CD14-positive monocyte (primary cell): ENCODE measurements around the gene SLC38A2. TPM values are rescaled to one million over a fixed set of nuclear protein-coding genes. Genes with fewer than 3 reads are reported as not detected.

Experiments used
- DNase-seq, 3 donors: peaks; one replicate each; pipeline ENCODE4 v3.0.0-alpha.2; 2011 to 2022
- H2AFZ ChIP-seq: 2 replicates; pipeline ENCODE4 v1.6.0; 2012; ENCODE audit warnings: mild to moderate bottlenecking, low read depth, low read length, inconsistent platforms; ENCODE audit not compliant: insufficient read depth, poor library complexity, severe bottlenecking
- H3K27ac ChIP-seq, 2 donors: 1 replicate in 1 of 2; 2 replicates in 1 of 2; pipeline ENCODE4 v1.5.1; 2012 to 2013; ENCODE audit warnings: low read length in 2 of 2, control low read depth in 1 of 2, inconsistent platforms in 1 of 2, low read depth in 1 of 2, mild to moderate bottlenecking in 1 of 2
- H3K27me3 ChIP-seq, 2 donors: one replicate each; pipeline versions ENCODE4 v1.6.0 to v1.6.1; 2011 to 2013; ENCODE audit warnings: low read length in 2 of 2; ENCODE audit not compliant: control insufficient read depth in 2 of 2, insufficient read depth in 2 of 2
- H3K36me3 ChIP-seq, 2 donors: replicated peaks in 1 of 2; 1 replicate in 1 of 2; 2 replicates in 1 of 2; pipeline versions ENCODE4 v1.5.1 to v1.6.1; 2012 to 2013; ENCODE audit warnings: low read length in 2 of 2, control low read depth in 1 of 2, inconsistent platforms in 1 of 2, mild to moderate bottlenecking in 1 of 2; ENCODE audit not compliant: insufficient read depth in 2 of 2, control insufficient read depth in 1 of 2
- H3K4me1 ChIP-seq, 2 donors: 1 replicate in 1 of 2; 2 replicates in 1 of 2; pipeline versions ENCODE4 v1.5.1 to v1.6.1; 2012 to 2013; ENCODE audit warnings: low read length in 2 of 2, control low read depth in 1 of 2, inconsistent platforms in 1 of 2, mild to moderate bottlenecking in 1 of 2, moderate library complexity in 1 of 2; ENCODE audit not compliant: insufficient read depth in 2 of 2, control insufficient read depth in 1 of 2
- H3K4me2 ChIP-seq: replicated peaks from 2 replicates; pipeline ENCODE3; 2012; ENCODE audit warnings: low read length, moderate library complexity, mild to moderate bottlenecking; ENCODE audit not compliant: poor library complexity, severe bottlenecking; ENCODE audit errors: extremely low read depth
- H3K4me3 ChIP-seq, 3 experiments: fragments of 200-600 bp in 1 of 3; sonication (generic) in 1 of 3; replicated peaks in 1 of 3; 1 replicate in 2 of 3; 2 replicates in 1 of 3; pipeline ENCODE4 v1.5.1; 2011 to 2013; ENCODE audit warnings: low read length in 3 of 3, mild to moderate bottlenecking in 3 of 3, control low read depth in 2 of 3, low read depth in 2 of 3, inconsistent platforms in 1 of 3, moderate library complexity in 1 of 3
- H3K79me2 ChIP-seq: 2 replicates; pipeline ENCODE4 v1.6.0; 2012; ENCODE audit warnings: mild to moderate bottlenecking, control low read depth, inconsistent platforms, low read length, moderate library complexity; ENCODE audit not compliant: insufficient read depth
- H3K9ac ChIP-seq: 2 replicates; pipeline ENCODE4 v1.6.0; 2017; ENCODE audit warnings: low read length, mild to moderate bottlenecking; ENCODE audit not compliant: insufficient read depth, poor library complexity, severe bottlenecking
- H3K9me3 ChIP-seq, 2 donors: replicated peaks in 1 of 2; 1 replicate in 1 of 2; 2 replicates in 1 of 2; pipeline versions ENCODE4 v1.5.1 to v1.6.1; 2012 to 2013; ENCODE audit warnings: low read length in 2 of 2, control low read depth in 1 of 2; ENCODE audit not compliant: control insufficient read depth in 1 of 2, insufficient read depth in 1 of 2
- H4K20me1 ChIP-seq: 2 replicates; pipeline ENCODE4 v1.6.0; 2012; ENCODE audit warnings: mild to moderate bottlenecking, low read length, control low read depth, moderate library complexity; ENCODE audit not compliant: insufficient read depth
- H3K27ac Mint-ChIP-seq, 7 donors: one replicate each; pipeline ENCODE4 v1.8.0; 2020; ENCODE audit warnings: mild to moderate bottlenecking in 7 of 7, mixed read lengths in 7 of 7, moderate library complexity in 6 of 7, inconsistent platforms in 2 of 7
- H3K27me3 Mint-ChIP-seq, 3 donors: one replicate each; pipeline ENCODE4 v1.8.0; 2021 to 2022; ENCODE audit warnings: low read depth in 3 of 3, mild to moderate bottlenecking in 3 of 3, mixed read lengths in 3 of 3, moderate library complexity in 3 of 3, inconsistent platforms in 1 of 3
- H3K36me3 Mint-ChIP-seq, 2 donors: one replicate each; pipeline ENCODE4 v1.8.0; 2020; ENCODE audit warnings: mixed read lengths in 2 of 2, inconsistent platforms in 1 of 2, mild to moderate bottlenecking in 1 of 2
- H3K4me1 Mint-ChIP-seq: one replicate; pipeline ENCODE4 v1.8.0; 2020; ENCODE audit warnings: mild to moderate bottlenecking, mixed read lengths
- H3K4me3 Mint-ChIP-seq, 2 donors: one replicate each; pipeline ENCODE4 v1.8.0; 2020; ENCODE audit warnings: mild to moderate bottlenecking in 2 of 2, mixed read lengths in 2 of 2, moderate library complexity in 1 of 2
- H3K9me3 Mint-ChIP-seq, 7 donors: one replicate each; pipeline ENCODE4 v1.8.0; 2020 to 2022; ENCODE audit warnings: mixed read lengths in 7 of 7, mild to moderate bottlenecking in 6 of 7, moderate library complexity in 6 of 7, inconsistent platforms in 2 of 7
- WGBS: methylation state at CpG from one replicate; pipeline ENCODE4 v1.1.5; 2013; ENCODE audit warnings: missing lambda C conversion rate; ENCODE audit not compliant: insufficient coverage; 5-methylcytosine and 5-hydroxymethylcytosine counted together
- intact Hi-C, 2 donors: fragments of 100-400 bp; cut with micrococcal nuclease; formaldehyde crosslinking; loops; one replicate each; pipeline versions ENCODE4 v1.15.0 to v1.15.1; 2023
- polyA plus RNA-seq, 3 donors: library from polyadenylated mRNA; depleted of rRNA in 1 of 3; unstranded in 2 of 3; stranded (reverse) in 1 of 3; fragments of 300-500 nt in 2 of 3; fragments of >200 nt in 1 of 3; fragmentation: Illumina TruSeq in 2 of 3; gene quantifications; 1 replicate in 2 of 3; 2 replicates in 1 of 3; pipeline ENCODE4 v1.2.3, GENCODE V29; 2012 to 2021
- TF ChIP-seq, protein P1 (sequence below): fragments of 200-600 bp; IDR thresholded peaks from one replicate; pipeline ENCODE4 v1.8.0; 2022; ENCODE audit warnings: antibody characterized with exemption, mild to moderate bottlenecking

The SLC38A2 gene
- polyA plus RNA-seq, 3 donors: 33.8 to 116 (median 48.7) TPM

DNA sequence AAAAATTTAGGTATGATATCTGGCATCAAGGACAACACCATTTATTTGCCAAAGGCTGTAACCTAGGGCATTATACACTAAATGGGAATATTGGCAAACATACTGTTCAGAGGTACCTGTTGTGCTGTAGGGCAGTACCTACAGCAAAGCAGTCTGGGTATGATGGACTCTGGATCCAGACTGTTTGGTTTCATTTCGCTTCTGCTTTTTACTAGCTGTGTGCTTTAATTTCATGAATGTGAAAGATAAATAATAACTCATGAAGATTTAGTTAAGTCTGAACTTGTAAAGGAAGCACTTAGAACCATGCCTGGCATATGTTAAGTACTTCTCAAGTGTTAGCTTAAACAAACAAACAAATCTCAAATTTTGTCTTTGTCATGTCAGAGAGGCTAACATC lies 17.7 kb upstream of the SLC38A2 start:
- H3K79me2 ChIP-seq: peaks cover 13% of the 10 kb centered on the region
- no CpG with 5 or more reads among the region's 1 CpG for WGBS
- Mint-ChIP-seq H3K9me3 (peaks cover 0 to 1% (median 0%) of the 10 kb centered on the region in 7 donors), H3K4me1 (peaks cover 46% of the 10 kb centered on the region), H3K27ac (peak overlapping the region in 1 of 7 donors; percentile 14), H3K36me3 (peaks cover 3 to 14% of the 10 kb centered on the region in 2 donors), H3K4me3 (no peak overlapping the region), H3K27me3 (peaks cover 0 to 1% (median 0%) of the 10 kb centered on the region in 3 donors)
- H3K4me1 ChIP-seq: peaks cover 42 to 43% of the 10 kb centered on the region in 2 donors
- no peak for DNase-seq
- no peak overlapping the region for H3K9ac ChIP-seq
- intact Hi-C loops: no loop called here
- no peaks in the 10 kb centered on the region for H3K9me3 ChIP-seq
- no peak overlapping the region for H3K4me3 ChIP-seq
- TF ChIP-seq, protein P1, sequence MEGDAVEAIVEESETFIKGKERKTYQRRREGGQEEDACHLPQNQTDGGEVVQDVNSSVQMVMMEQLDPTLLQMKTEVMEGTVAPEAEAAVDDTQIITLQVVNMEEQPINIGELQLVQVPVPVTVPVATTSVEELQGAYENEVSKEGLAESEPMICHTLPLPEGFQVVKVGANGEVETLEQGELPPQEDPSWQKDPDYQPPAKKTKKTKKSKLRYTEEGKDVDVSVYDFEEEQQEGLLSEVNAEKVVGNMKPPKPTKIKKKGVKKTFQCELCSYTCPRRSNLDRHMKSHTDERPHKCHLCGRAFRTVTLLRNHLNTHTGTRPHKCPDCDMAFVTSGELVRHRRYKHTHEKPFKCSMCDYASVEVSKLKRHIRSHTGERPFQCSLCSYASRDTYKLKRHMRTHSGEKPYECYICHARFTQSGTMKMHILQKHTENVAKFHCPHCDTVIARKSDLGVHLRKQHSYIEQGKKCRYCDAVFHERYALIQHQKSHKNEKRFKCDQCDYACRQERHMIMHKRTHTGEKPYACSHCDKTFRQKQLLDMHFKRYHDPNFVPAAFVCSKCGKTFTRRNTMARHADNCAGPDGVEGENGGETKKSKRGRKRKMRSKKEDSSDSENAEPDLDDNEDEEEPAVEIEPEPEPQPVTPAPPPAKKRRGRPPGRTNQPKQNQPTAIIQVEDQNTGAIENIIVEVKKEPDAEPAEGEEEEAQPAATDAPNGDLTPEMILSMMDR: no peak
- H3K27me3 ChIP-seq: no peaks in the 10 kb centered on the region
- no peak overlapping the region for H2AFZ ChIP-seq
- no peaks in the 10 kb centered on the region for H4K20me1 ChIP-seq
- H3K36me3 ChIP-seq: no peaks in the 10 kb centered on the region
- H3K4me2 ChIP-seq: no peak overlapping the region
- no peak overlapping the region for H3K27ac ChIP-seq

DNA sequence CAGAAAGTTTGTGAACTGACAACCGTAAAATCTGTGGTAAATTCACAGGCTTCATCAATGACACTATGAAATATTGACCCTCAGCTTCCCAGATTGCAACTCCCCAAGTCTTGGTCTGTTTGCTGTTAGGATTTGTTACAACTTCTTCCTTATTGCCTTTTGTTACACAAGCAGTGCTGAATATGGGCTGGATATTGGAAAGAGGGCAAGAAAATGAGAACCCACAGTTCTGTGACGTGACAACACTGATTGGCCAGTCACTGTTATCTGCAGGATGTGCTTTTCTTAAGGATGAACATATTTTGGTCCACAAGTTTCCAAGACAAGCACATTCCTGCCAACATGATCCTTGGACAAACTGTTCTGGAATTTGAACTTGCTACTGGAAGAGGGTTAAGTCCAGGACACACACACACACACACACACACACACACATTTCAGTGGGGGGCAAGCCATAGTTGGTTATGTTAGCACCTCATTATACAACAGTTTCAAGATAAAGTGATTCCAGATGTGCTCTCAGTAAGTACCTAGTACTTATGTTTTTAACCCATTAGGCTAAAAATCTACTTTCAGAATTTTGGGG lies 16.6 kb upstream of the SLC38A2 start:
- no peak for DNase-seq
- no peak overlapping the region for H3K4me2 ChIP-seq
- intact Hi-C loops: no loop called here
- H4K20me1 ChIP-seq: no peaks in the 10 kb centered on the region
- no peak overlapping the region for H3K4me3 ChIP-seq
- no peak overlapping the region for H2AFZ ChIP-seq
- peaks cover 54 to 55% of the 10 kb centered on the region in 2 donors for H3K4me1 ChIP-seq
- Mint-ChIP-seq H3K9me3 (no peaks in the 10 kb centered on the region), H3K4me1 (peaks cover 57% of the 10 kb centered on the region), H3K27me3 (no peaks in the 10 kb centered on the region), H3K27ac (no peak overlapping the region), H3K36me3 (peaks cover 3 to 14% of the 10 kb centered on the region in 2 donors), H3K4me3 (no peak overlapping the region)
- TF ChIP-seq, protein P1: no peak
- H3K9me3 ChIP-seq: no peaks in the 10 kb centered on the region
- no peaks in the 10 kb centered on the region for H3K27me3 ChIP-seq
- no peak overlapping the region for H3K9ac ChIP-seq
- no peaks in the 10 kb centered on the region for H3K36me3 ChIP-seq
- peaks cover 19% of the 10 kb centered on the region for H3K79me2 ChIP-seq
- no CpG with 5 or more reads among the region's 2 CpGs for WGBS
- H3K27ac ChIP-seq: no peak overlapping the region
